ENCODE data around the gene YY1AP1. TPM values are rescaled to one million over a fixed set of nuclear protein-coding genes. Genes with fewer than 3 reads are reported as not detected.

The YY1AP1 gene
- total RNA-seq, 1 experiment from 2014 or later: 57.5 TPM

DNA sequence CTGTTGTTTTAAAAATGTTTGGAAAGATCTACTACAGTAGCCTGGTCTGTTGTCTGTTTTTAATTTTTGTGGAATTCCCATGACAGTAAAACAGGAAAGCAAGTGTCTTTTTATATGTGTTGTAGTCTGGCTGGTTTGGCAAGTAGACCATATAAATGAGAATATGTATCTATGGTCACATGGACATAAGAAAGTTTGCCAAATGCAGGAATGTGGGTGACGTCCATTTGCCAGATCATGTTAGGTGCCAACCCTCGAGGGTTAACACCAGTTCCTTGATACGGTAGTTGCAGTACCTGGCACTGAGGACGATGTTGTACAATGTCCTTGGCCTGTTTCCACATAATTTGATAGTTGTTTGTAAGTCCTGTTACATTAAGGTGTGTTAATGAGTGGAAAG lies 6.5 kb upstream of the YY1AP1 start:
- Histone ChIP-seq H3K4ac (ENCODE audit: low read depth, low read length) (no peak overlapping the region), H3K23me2 (ENCODE audit: insufficient read length, low read depth, low read length, poor library complexity, severe bottlenecking) (no peaks in the 10 kb centered on the region), H3K9ac (ENCODE audit: extremely low read depth, insufficient read length, low read length) (no peak overlapping the region), H4K91ac (ENCODE audit: insufficient read length, low read depth, low read length) (no peak overlapping the region), H2BK5ac (ENCODE audit: insufficient read length, low read length) (no peak overlapping the region), H2BK120ac (ENCODE audit: low read depth, low read length, poor library complexity, severe bottlenecking) (no peak overlapping the region), H4K20me1 (ENCODE audit: control insufficient read depth, insufficient read depth, insufficient read length) (no peaks in the 10 kb centered on the region), H3K18ac (ENCODE audit: insufficient read length, low read depth, low read length) (no peak overlapping the region), H3K4me2 (ENCODE audit: insufficient read depth, insufficient read length, low read length) (no peak overlapping the region), H4K5ac (ENCODE audit: insufficient read length, low read depth, low read length) (no peak overlapping the region), H2AK5ac (ENCODE audit: insufficient read length, low read length) (no peak overlapping the region), H3K79me2 (ENCODE audit: insufficient read depth, low read length) (peaks cover 28% of the 10 kb centered on the region; the same call in 1 of the 2 replicates), H3K14ac (ENCODE audit: insufficient read depth, low read length) (no peak overlapping the region), H3K27me3 (ENCODE audit: insufficient read depth, low read length) (no peaks in the 10 kb centered on the region), H3T11ph (ENCODE audit: low read length) (no peak overlapping the region), H3K79me1 (ENCODE audit: insufficient read depth, low read depth, low read length, poor library complexity, severe bottlenecking) (peaks cover 6% of the 10 kb centered on the region), H2AFZ (ENCODE audit: low read length) (no peak overlapping the region), H3K23ac (ENCODE audit: insufficient read length, low read depth, low read length) (no peak overlapping the region), H4K8ac (replicated peaks; ENCODE audit: insufficient read length, low read depth, low read length) (no peak overlapping the region), H2BK20ac (ENCODE audit: low read depth, low read length, poor library complexity, severe bottlenecking) (no peak overlapping the region), H3K56ac (ENCODE audit: insufficient read length, low read depth, low read length) (no peak overlapping the region), H2BK12ac (ENCODE audit: insufficient read length, low read depth, low read length) (no peak overlapping the region), H3K4me1 (ENCODE audit: insufficient read depth, low read length) (peaks cover 3% of the 10 kb centered on the region; the same call in 1 of the 2 replicates), H3K9me3 (ENCODE audit: control insufficient read depth, low read depth, low read length) (no peaks in the 10 kb centered on the region), H3K27ac (ENCODE audit: insufficient read length, low read depth, low read length) (no peak overlapping the region), H2BK15ac (ENCODE audit: low read depth, low read length) (no peak overlapping the region)
- Mint-ChIP-seq H3K4me1 (peaks cover 41 to 44% of the 10 kb centered on the region in 2 experiments), H3K36me3 (ENCODE audit: insufficient read depth in 1 of 3, low read depth in 3 of 3) (peaks cover 67 to 72% (median 69%) of the 10 kb centered on the region in 3 experiments), H3K9me3 (peaks cover 27 to 38% of the 10 kb centered on the region in 2 experiments), H3K4me3 (no peak overlapping the region), H3K27me3 (ENCODE audit: low read depth) (no peaks in the 10 kb centered on the region), H3K27ac (no peak overlapping the region)
- DNase-seq: no peak
- TF ChIP-seq, protein P1, sequence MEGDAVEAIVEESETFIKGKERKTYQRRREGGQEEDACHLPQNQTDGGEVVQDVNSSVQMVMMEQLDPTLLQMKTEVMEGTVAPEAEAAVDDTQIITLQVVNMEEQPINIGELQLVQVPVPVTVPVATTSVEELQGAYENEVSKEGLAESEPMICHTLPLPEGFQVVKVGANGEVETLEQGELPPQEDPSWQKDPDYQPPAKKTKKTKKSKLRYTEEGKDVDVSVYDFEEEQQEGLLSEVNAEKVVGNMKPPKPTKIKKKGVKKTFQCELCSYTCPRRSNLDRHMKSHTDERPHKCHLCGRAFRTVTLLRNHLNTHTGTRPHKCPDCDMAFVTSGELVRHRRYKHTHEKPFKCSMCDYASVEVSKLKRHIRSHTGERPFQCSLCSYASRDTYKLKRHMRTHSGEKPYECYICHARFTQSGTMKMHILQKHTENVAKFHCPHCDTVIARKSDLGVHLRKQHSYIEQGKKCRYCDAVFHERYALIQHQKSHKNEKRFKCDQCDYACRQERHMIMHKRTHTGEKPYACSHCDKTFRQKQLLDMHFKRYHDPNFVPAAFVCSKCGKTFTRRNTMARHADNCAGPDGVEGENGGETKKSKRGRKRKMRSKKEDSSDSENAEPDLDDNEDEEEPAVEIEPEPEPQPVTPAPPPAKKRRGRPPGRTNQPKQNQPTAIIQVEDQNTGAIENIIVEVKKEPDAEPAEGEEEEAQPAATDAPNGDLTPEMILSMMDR (conservative IDR thresholded peaks at IDR 0.05): no peak
- no CpG with 5 or more reads among the region's 4 CpGs for WGBS (ENCODE audit: extremely low coverage, insufficient read length, low lambda C conversion rate)

All from H9 (cell line).